Epithelial cell of esophagus (primary cell): ENCODE results near the gene TREX2.
"Not testable (repeated sequence)": the region's sequence is repeated elsewhere in the genome, so short reads cannot be mapped to it uniquely, and the experiment has no call there.

Source experiments
- DNase-seq: peaks from one replicate; pipeline ENCODE4 v3.0.0; 2010; ENCODE audit warnings: low read depth
- H3K4me3 ChIP-seq: 2 replicates; pipeline ENCODE4 v1.5.1; 2011; ENCODE audit warnings: mild to moderate bottlenecking, low read length, control low read depth
- TF ChIP-seq, protein P1 (sequence below): IDR thresholded peaks from 2 replicates; pipeline ENCODE4 v1.5.1; 2011; ENCODE audit warnings: low read depth, mild to moderate bottlenecking, low read length, control low read depth, inconsistent platforms; ENCODE audit not compliant: insufficient read depth; ENCODE audit errors: missing control alignments

TREX2 gene

DNA sequence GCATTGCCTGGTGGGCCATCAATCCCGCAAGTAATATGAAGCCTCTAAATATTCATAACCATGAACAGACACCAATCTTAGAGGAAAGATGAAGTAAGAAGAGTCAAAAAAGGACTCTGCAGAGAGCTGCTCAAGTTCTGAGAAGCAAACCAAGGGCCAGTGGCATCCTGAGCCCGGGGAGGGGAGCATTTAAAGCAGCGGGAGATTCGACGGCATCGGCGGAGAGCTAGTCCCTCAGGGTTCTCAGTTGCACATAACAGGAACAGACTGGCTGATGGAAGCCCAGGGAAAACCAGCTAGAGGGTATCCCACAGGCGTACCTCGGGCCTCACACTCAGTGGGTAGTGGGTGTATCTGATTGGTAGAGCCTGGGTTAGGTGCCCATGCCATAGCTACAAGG lies 39.8 kb downstream of the TREX2 start:
- TF ChIP-seq, protein P1, sequence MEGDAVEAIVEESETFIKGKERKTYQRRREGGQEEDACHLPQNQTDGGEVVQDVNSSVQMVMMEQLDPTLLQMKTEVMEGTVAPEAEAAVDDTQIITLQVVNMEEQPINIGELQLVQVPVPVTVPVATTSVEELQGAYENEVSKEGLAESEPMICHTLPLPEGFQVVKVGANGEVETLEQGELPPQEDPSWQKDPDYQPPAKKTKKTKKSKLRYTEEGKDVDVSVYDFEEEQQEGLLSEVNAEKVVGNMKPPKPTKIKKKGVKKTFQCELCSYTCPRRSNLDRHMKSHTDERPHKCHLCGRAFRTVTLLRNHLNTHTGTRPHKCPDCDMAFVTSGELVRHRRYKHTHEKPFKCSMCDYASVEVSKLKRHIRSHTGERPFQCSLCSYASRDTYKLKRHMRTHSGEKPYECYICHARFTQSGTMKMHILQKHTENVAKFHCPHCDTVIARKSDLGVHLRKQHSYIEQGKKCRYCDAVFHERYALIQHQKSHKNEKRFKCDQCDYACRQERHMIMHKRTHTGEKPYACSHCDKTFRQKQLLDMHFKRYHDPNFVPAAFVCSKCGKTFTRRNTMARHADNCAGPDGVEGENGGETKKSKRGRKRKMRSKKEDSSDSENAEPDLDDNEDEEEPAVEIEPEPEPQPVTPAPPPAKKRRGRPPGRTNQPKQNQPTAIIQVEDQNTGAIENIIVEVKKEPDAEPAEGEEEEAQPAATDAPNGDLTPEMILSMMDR, result no peak

DNA sequence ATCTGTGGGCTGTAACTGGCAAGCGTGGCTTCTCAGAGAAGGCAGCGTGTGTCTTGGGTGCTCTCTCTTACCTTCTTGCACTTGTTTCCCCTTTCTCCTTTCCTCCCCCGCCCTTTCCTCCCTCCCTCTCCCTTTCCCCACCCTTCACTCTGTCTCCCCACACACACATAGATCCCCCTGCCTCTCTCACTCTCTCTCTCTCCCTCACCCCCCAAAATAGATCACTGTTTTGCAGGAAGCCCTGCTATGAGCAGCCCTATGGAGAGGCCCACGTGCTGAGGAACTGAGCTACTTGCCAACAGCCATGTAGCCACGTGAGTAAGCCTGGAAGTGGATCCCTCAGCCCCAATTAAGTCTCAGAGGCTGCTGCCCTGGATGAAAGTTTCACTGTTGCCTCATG lies 40.4 kb downstream of the TREX2 start:
- no peak for DNase-seq
- H3K4me3 ChIP-seq, result no peak overlapping the region
- TF ChIP-seq, protein P1, result no peak

More for the DNA sequence above, 39.8 kb downstream of the TREX2 start:
- DNase-seq, result no peak
- H3K4me3 ChIP-seq, result no peak overlapping the region

DNA sequence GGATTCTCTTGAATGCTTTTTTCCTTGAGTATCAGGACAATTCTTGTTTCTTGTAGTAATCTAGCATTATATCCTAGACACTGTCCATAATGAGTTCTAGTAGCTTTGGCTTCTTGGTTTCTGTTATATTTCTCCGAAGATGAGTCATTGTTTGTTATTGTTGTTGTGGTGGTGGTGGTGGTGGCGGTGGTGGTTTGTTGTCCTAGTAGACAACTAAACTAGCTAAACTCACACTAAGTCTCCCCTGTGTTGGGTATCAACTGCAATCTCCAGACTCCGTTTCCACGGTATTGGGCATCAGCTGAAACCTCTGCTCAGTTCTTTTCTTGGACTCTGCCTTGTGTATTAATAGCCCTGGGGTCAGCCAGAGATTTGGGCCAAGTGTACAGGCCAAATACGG lies 41.5 kb downstream of the TREX2 start:
- not testable (repeated sequence) for H3K4me3 ChIP-seq, DNase-seq

DNA sequence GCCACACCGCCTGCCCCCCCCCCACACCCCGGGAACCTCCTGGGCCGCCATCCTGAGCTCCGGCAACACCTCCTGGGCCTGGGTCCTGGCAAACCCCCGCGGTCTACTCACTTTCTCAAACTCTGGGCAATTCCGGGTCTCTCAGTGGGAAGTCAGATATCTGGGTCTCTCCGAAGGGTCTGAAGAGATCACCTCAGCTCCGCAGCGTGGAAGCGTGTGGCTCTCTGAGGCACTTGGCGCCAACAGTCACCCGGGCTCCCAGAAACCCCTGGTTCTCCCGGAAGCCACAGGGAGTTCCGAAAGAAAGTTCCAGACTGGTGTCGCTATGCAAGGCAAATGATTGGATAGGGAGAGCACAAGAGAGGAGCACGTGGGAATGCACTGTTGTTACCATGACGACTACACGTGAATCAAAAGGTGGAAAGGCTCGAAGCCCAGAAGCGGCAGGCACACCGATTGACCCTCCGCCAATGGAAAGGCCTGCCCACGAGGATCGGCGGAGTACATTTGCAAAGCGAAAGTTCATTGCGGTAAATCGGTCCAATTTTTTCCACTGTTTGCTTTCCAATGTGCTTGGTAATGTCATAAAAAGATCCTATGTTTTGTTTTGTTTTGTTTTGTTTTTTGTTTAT lies 44.6 kb downstream of the TREX2 start, which contains the start of gene PNMA6E:
Gene PNMA6E, minus strand, starts transcription at position 218 of the 632 bp plus-strand sequence. CDS start 2,501 bp downstream, outside the sequence.
- TF ChIP-seq, protein P1, result no peak
- H3K4me3 ChIP-seq, result no peak within 1 kb of the TSS
- no peak for DNase-seq

DNA sequence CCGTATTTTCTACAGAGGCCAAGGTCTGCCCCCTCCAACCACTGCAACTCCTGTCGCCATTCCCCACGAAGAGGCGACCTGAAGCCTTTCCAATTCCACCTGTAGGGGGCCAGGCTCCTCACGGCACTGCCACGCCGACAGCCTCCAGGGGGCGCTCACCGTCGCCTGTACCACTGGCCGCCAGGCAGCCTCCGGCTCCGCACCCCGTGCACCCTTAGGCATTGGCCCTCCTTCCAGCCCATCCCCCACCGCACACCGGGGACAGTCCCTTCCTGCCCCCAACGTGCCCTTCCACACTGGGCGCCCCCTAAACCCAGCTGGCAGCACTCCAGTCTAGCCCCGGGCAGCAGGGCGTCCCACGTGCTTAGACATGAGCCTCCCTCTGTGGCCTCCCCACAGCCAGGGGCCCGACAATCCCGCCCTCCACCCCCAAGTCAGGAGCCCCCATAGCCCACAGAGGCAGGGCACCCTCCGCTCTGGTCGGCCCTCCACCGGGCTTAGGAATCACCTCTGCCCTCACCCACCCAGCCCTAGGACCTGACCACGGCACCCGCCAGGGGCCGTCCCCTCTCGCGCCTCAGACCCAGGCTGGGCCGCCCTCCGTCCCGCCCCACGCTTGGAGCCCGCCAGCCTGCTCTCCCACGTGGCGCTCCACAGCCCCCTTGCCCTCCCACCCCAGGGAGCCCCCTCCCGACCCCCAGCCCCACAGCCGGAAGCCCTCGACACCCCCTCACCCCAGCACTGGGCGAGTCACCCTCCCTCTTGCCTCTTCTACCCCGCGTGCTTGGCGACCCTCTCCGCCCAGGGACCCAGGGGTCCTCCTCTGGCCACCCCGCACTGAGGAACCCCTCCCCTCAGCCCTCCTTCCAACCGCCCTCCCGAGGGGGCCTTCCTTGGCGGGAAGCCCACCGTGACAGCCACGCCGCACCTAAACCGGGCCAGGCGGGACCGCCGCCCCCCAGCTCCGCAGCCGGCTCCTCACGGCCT lies 45.4 kb downstream of the TREX2 start:
- no peak for DNase-seq
- TF ChIP-seq, protein P1, result peak; percentile 51
- no peak overlapping the region for H3K4me3 ChIP-seq

DNA sequence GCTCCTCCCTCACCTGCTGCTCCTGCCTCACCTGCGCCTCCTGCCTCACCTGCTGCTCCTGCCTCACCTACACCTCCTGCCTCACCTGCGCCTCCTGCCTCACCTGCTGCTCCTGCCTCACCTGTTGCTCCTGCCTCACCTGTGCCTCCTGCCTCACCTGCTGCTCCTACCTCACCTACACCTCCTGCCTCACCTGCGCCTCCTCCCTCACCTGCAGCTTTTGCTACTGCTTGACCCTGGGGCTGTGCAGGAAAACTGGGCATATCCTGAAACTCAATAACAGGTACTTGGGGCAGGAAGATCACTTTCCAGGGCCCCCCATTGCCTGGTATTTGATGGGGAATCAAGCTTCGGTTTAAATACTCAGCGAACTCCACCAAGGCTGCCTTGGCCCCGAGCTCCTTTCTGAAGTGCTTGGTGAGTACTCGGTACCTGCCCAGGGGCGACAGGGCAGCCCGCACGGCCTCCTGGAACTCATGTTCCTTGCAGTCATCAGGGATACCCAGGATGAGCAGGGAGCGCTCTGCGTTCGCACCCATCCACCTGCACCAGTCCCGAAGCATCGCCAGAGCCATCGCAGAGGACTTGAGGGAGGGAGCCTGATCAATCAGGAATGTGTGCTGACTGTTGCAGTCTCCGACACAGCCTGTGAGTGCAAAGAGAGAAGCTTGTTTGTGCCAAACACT lies 47.4 kb downstream of the TREX2 start:
- TF ChIP-seq, protein P1, result no peak
- DNase-seq, result no peak
- no peak overlapping the region for H3K4me3 ChIP-seq
